ENCODE data around the gene MSRB3. TPM values are rescaled to one million over a fixed set of nuclear protein-coding genes. Genes with fewer than 3 reads are reported as not detected.

The MSRB3 gene
- polyA plus RNA-seq, 1 of the 3 experiments (the other 2 are of a cell fraction), result 24.3 TPM

DNA sequence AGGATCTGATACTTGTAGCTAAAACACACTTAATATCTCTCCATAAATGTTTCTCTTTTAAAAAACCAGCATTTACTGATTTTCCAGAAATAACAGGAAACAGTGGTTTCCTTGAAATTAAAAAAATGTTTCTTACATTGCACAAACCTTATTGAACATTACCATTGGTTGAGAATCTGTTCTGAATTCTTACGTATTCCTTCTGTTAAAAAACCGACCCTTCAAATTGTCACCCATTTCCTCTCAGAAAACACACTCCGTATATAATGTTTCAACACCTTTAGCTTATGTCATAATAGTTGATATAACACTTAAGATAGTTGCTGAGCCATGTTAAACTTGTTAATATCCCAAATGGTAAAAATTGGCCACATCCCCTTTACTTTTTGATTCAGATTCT lies 51.2 kb downstream of the MSRB3 start:
- POLR2A ChIA-PET, result no interaction called here
- Histone ChIP-seq H3K4me3 (ENCODE audit: low read depth in 2 of 2, low read length in 1 of 2) (no peak overlapping the region), H3K36me3 (replicated peaks in 1 of 2; ENCODE audit: control insufficient read depth in 1 of 2, insufficient read depth in 2 of 2, low read length in 1 of 2) (peaks cover 2 to 48% of the 10 kb centered on the region in 2 experiments), H4K20me1 (ENCODE audit: insufficient read depth) (no peaks in the 10 kb centered on the region), H3K9ac (peak overlapping the region; percentile 10; the same call in 1 of the 2 replicates), H3K79me2 (ENCODE audit: insufficient read depth) (no peaks in the 10 kb centered on the region), H3K4me1 (ENCODE audit: control insufficient read depth in 1 of 2, insufficient read depth in 2 of 2, low read depth in 1 of 2, low read length in 1 of 2) (peaks cover 3 to 27% of the 10 kb centered on the region in 2 experiments), H3K27me3 (ENCODE audit: insufficient read depth) (no peaks in the 10 kb centered on the region), H3K4me2 (peak overlapping the region; percentile 47; the same call in 1 of the 2 replicates), H3K27ac (ENCODE audit: low read depth in 2 of 2, low read length in 1 of 2) (peak overlapping the region; percentile 63 to 76; a peak in 3 of 4 replicates), H2AFZ (ENCODE audit: low read depth) (no peak overlapping the region), H3F3A (replicated peaks; ENCODE audit: insufficient read depth) (peaks cover 23% of the 10 kb centered on the region), H3K9me3 (no peaks in the 10 kb centered on the region), H3K9me2 (no peaks in the 10 kb centered on the region)
- DNase-seq, result no peak
- no peak for TF ChIP-seq SMC3 (IDR thresholded peaks at IDR 0.05; ENCODE audit: low read depth, low read length)
- TF ChIP-seq USF1 (IDR thresholded peaks at IDR 0.05; ENCODE audit: borderline replicate concordance, low read depth), result no peak
- TF ChIP-seq, protein P1, sequence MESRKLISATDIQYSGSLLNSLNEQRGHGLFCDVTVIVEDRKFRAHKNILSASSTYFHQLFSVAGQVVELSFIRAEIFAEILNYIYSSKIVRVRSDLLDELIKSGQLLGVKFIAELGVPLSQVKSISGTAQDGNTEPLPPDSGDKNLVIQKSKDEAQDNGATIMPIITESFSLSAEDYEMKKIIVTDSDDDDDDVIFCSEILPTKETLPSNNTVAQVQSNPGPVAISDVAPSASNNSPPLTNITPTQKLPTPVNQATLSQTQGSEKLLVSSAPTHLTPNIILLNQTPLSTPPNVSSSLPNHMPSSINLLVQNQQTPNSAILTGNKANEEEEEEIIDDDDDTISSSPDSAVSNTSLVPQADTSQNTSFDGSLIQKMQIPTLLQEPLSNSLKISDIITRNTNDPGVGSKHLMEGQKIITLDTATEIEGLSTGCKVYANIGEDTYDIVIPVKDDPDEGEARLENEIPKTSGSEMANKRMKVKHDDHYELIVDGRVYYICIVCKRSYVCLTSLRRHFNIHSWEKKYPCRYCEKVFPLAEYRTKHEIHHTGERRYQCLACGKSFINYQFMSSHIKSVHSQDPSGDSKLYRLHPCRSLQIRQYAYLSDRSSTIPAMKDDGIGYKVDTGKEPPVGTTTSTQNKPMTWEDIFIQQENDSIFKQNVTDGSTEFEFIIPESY (IDR thresholded peaks at IDR 0.05; ENCODE audit: borderline replicate concordance, low read depth), result no peak
- TF ChIP-seq, protein P2, sequence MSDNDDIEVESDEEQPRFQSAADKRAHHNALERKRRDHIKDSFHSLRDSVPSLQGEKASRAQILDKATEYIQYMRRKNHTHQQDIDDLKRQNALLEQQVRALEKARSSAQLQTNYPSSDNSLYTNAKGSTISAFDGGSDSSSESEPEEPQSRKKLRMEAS (IDR thresholded peaks at IDR 0.05; ENCODE audit: low read depth), result no peak
- no peak for TF ChIP-seq FOXJ3 (CRISPR knock-in tag; IDR thresholded peaks at IDR 0.05)
- TF ChIP-seq CTCF (IDR thresholded peaks at IDR 0.05), result no peak
- TF ChIP-seq, protein P3, sequence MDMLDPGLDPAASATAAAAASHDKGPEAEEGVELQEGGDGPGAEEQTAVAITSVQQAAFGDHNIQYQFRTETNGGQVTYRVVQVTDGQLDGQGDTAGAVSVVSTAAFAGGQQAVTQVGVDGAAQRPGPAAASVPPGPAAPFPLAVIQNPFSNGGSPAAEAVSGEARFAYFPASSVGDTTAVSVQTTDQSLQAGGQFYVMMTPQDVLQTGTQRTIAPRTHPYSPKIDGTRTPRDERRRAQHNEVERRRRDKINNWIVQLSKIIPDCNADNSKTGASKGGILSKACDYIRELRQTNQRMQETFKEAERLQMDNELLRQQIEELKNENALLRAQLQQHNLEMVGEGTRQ (IDR thresholded peaks at IDR 0.05; ENCODE audit: borderline replicate concordance, low read depth, low read length), result no peak
- TF ChIP-seq MXI1 (IDR thresholded peaks at IDR 0.05; ENCODE audit: low read depth, low read length), result no peak
- no peak for TF ChIP-seq TAF1 (IDR thresholded peaks at IDR 0.05; ENCODE audit: borderline replicate concordance, low read depth, low read length)
- TF ChIP-seq FOSL2 (IDR thresholded peaks at IDR 0.05; ENCODE audit: borderline replicate concordance, low read depth), result no peak
- TF ChIP-seq TEAD4 (IDR thresholded peaks at IDR 0.05; ENCODE audit: borderline replicate concordance, insufficient read depth), result no peak
- no peak for TF ChIP-seq MEF2A (IDR thresholded peaks at IDR 0.05; ENCODE audit: borderline replicate concordance, low read depth)
- TF ChIP-seq NFIC (IDR thresholded peaks at IDR 0.05; ENCODE audit: borderline replicate concordance), result no peak
- WGBS (ENCODE audit: low lambda C conversion rate), result 55% methylated on average over 3 of the region's 3 CpGs
- CTCF ChIA-PET, result interaction anchor here (1.3 kb wide), 1 partner anchor 10 kb away, joined by 4 read pairs; no protein-coding TSS in a partner anchor
